ENCODE measurements around the gene ANKRD9. TPM values are rescaled to one million over a fixed set of nuclear protein-coding genes. Genes with fewer than 3 reads are reported as not detected.

The ANKRD9 gene
- total and polyA plus RNA-seq, 2 of the 13 experiments (the other 11 are each of a cell fraction or from before 2014, with no cell fraction given): 10.0 to 15.0 TPM

- TF ChIP-seq E2F2 (CRISPR knock-in tag; IDR thresholded peaks at IDR 0.05; ENCODE audit: borderline replicate concordance): no peak
- no peak for TF ChIP-seq STAT6 (CRISPR knock-in tag; IDR thresholded peaks at IDR 0.05; ENCODE audit: borderline replicate concordance)
- TF ChIP-seq ZNF670 (CRISPR knock-in tag; IDR thresholded peaks at IDR 0.05; ENCODE audit: borderline replicate concordance): 0 out of 2 replicates have a peak, but pooled peaks have one; percentile 44
- TF ChIP-seq ZFP90 (CRISPR knock-in tag; IDR thresholded peaks at IDR 0.05; ENCODE audit: borderline replicate concordance): no peak
- TF ChIP-seq ZNF138 (CRISPR knock-in tag; IDR thresholded peaks at IDR 0.05; ENCODE audit: low read depth): no peak
- TF ChIP-seq ZNF781 (CRISPR knock-in tag; IDR thresholded peaks at IDR 0.05; ENCODE audit: borderline replicate concordance, not compliant biosample characterization): no peak
- TF ChIP-seq HIC2 (CRISPR knock-in tag; IDR thresholded peaks at IDR 0.05; ENCODE audit: low read depth): no peak
- TF ChIP-seq NFKBIZ (CRISPR knock-in tag; IDR thresholded peaks at IDR 0.05): 0 out of 2 replicates have a peak, but pooled peaks have one; percentile 5
- TF ChIP-seq ZBTB4 (CRISPR knock-in tag; IDR thresholded peaks at IDR 0.05; ENCODE audit: borderline replicate concordance): no peak
- TF ChIP-seq KDM1A (CRISPR knock-in tag; IDR thresholded peaks at IDR 0.05): no peak
- TF ChIP-seq DNMT1 (CRISPR knock-in tag; IDR thresholded peaks at IDR 0.05): no peak
- TF ChIP-seq ZNF577 (CRISPR knock-in tag; IDR thresholded peaks at IDR 0.05; ENCODE audit: borderline replicate concordance, low read depth): no peak
- TF ChIP-seq ZNF883 (CRISPR knock-in tag; IDR thresholded peaks at IDR 0.05; ENCODE audit: not compliant biosample characterization): no peak
- no peak for TF ChIP-seq TEAD2 (CRISPR knock-in tag; IDR thresholded peaks at IDR 0.05)
- TF ChIP-seq ZNF761 (CRISPR knock-in tag; conservative IDR thresholded peaks at IDR 0.05): no peak
- TF ChIP-seq ZBTB21 (CRISPR knock-in tag; IDR thresholded peaks at IDR 0.05): no peak
- no peak for TF ChIP-seq ZNF549 (CRISPR knock-in tag; IDR thresholded peaks at IDR 0.05)
- no peak for TF ChIP-seq LCORL (IDR thresholded peaks at IDR 0.05)
- TF ChIP-seq LCORL (CRISPR knock-in tag; IDR thresholded peaks at IDR 0.05): no peak
- TF ChIP-seq ZNF558 (CRISPR knock-in tag; IDR thresholded peaks at IDR 0.05; ENCODE audit: borderline replicate concordance): no peak
- TF ChIP-seq ZNF629 (CRISPR knock-in tag; conservative IDR thresholded peaks at IDR 0.05): no peak
Measured at GRCh38 chr14:102525219-102525928, 15.8 kb upstream of the ANKRD9 start (continued).
